ENCODE measurements around the gene PTPN14.

PTPN14 gene

GRCh38 chr1:214568328-214568727 is 16.9 kb upstream of the PTPN14 start:
- DNase-seq (ENCODE audit: low read depth in 2 of 2) = no peak

GRCh38 chr1:214567481-214567980 is 16.1 kb upstream of the PTPN14 start:
- DNase-seq (ENCODE audit: low read depth in 2 of 2) = no peak

- peak in 1 of 2 experiments; percentile 53 for DNase-seq (ENCODE audit: low read depth in 2 of 2)
These were observed 15.0 kb upstream of the PTPN14 start for GRCh38 chr1:214566158-214567104.

GRCh38 chr1:214565310-214565709 is 13.9 kb upstream of the PTPN14 start:
- DNase-seq (ENCODE audit: low read depth in 2 of 2) = no peak

GRCh38 chr1:214563881-214564280 is 12.5 kb upstream of the PTPN14 start:
- no peak for DNase-seq (ENCODE audit: low read depth in 2 of 2)

- DNase-seq (ENCODE audit: low read depth in 2 of 2) = no peak
These were observed 6.7 kb upstream of the PTPN14 start for GRCh38 chr1:214557952-214558735.

GRCh38 chr1:214553142-214553710 is 1.8 kb upstream of the PTPN14 start:
- no peak for DNase-seq (ENCODE audit: low read depth in 2 of 2)

- peak in 1 of 2 experiments; percentile 60 for DNase-seq (ENCODE audit: low read depth in 2 of 2)
These were observed 789 bp upstream of the PTPN14 start for GRCh38 chr1:214552174-214552608.

GRCh38 chr1:214550857-214551435 is 456 bp downstream of the PTPN14 start:
- no peak for DNase-seq (ENCODE audit: low read depth in 2 of 2)

GRCh38 chr1:214550013-214550856 is 1.2 kb downstream of the PTPN14 start:
- no peak for DNase-seq (ENCODE audit: low read depth in 2 of 2)

GRCh38 chr1:214549604-214550003 is 1.8 kb downstream of the PTPN14 start:
- DNase-seq (ENCODE audit: low read depth in 2 of 2) = no peak

GRCh38 chr1:214548988-214549387 is 2.4 kb downstream of the PTPN14 start:
- no peak for DNase-seq (ENCODE audit: low read depth in 2 of 2)

GRCh38 chr1:214548271-214548670 is 3.1 kb downstream of the PTPN14 start:
- no peak for DNase-seq (ENCODE audit: low read depth in 2 of 2)

GRCh38 chr1:214547747-214548146 is 3.7 kb downstream of the PTPN14 start:
- no peak for DNase-seq (ENCODE audit: low read depth in 2 of 2)

GRCh38 chr1:214546886-214547641 is 4.3 kb downstream of the PTPN14 start:
- DNase-seq (ENCODE audit: low read depth in 2 of 2) = no peak

- no peak for DNase-seq (ENCODE audit: low read depth in 2 of 2)
These were observed 5.3 kb downstream of the PTPN14 start for GRCh38 chr1:214546084-214546483.

- DNase-seq (ENCODE audit: low read depth in 2 of 2) = no peak
These were observed 6.1 kb downstream of the PTPN14 start for GRCh38 chr1:214545293-214545692.

GRCh38 chr1:214544791-214545190 is 6.6 kb downstream of the PTPN14 start:
- no peak for DNase-seq (ENCODE audit: low read depth in 2 of 2)

GRCh38 chr1:214542275-214543199 is 8.9 kb downstream of the PTPN14 start:
- no peak for DNase-seq (ENCODE audit: low read depth in 2 of 2)
